HepG2 (cell line): ENCODE measurements around the gene ZBP1. TPM values are rescaled to one million over a fixed set of nuclear protein-coding genes. Genes with fewer than 3 reads are reported as not detected.
A peak's percentile ranks its signal among the peaks of the same experiment; 100 is the strongest.

ENCODE experiments used
- ATAD3A ChIP-seq: sonication (generic); formaldehyde crosslinking; IDR thresholded peaks from 2 replicates; pipeline ENCODE4 v1.4.0; 2020; ENCODE audit warnings: missing genetic modification reagents
- CC2D1A ChIP-seq: sonication (generic); formaldehyde crosslinking; IDR thresholded peaks from 2 replicates; pipeline ENCODE4 v1.8.1; 2023; ENCODE audit warnings: mild to moderate bottlenecking, missing genetic modification reagents
- HMGXB3 ChIP-seq: sonication (generic); formaldehyde crosslinking; IDR thresholded peaks from 2 replicates; pipeline ENCODE4 v1.4.0; 2020; ENCODE audit warnings: missing genetic modification reagents, borderline replicate concordance
- KLF11 ChIP-seq: IDR thresholded peaks from 2 replicates; pipeline ENCODE4 v1.6.1; 2016; ENCODE audit warnings: missing compliant biosample characterization
- KMT2A ChIP-seq: sonication (generic); formaldehyde crosslinking; IDR thresholded peaks from 2 replicates; pipeline ENCODE4 v1.4.0; 2020; ENCODE audit warnings: missing genetic modification reagents
- TARDBP ChIP-seq: sonication (generic); formaldehyde crosslinking; IDR thresholded peaks from 2 replicates; pipeline ENCODE4 v1.8.0; 2022; ENCODE audit warnings: mild to moderate bottlenecking, missing genetic modification reagents
- ZKSCAN1 ChIP-seq: fragments of 150-350 bp; IDR thresholded peaks from 2 replicates; pipeline ENCODE4 v1.6.1; 2014; ENCODE audit warnings: low read length
- ZKSCAN8 ChIP-seq: IDR thresholded peaks from 2 replicates; pipeline ENCODE4 v1.6.1; 2016; ENCODE audit warnings: borderline replicate concordance, missing genetic modification reagents, missing compliant biosample characterization
- ZNF274 ChIP-seq: sonication (generic); formaldehyde crosslinking; IDR thresholded peaks from 2 replicates; pipeline ENCODE4 v1.5.1; 2020; ENCODE audit warnings: mild to moderate bottlenecking, missing genetic modification reagents
- ZNF318 ChIP-seq: sonication (generic); formaldehyde crosslinking; IDR thresholded peaks from 2 replicates; pipeline ENCODE4 v1.4.0; 2020; ENCODE audit warnings: mild to moderate bottlenecking, missing genetic modification reagents
- ZNF382 ChIP-seq: sonication (generic); formaldehyde crosslinking; IDR thresholded peaks from 2 replicates; pipeline ENCODE4 v1.5.0; 2020; ENCODE audit warnings: missing genetic modification reagents, mild to moderate bottlenecking, borderline replicate concordance
- ZNF577 ChIP-seq: sonication (generic); formaldehyde crosslinking; IDR thresholded peaks from 2 replicates; pipeline ENCODE4 v1.4.0; 2020; ENCODE audit warnings: mild to moderate bottlenecking, low read depth, missing genetic modification reagents, borderline replicate concordance
- ZNF614 ChIP-seq: IDR thresholded peaks from 2 replicates; pipeline ENCODE4 v1.6.1; 2018; ENCODE audit warnings: missing biosample characterization, missing genetic modification reagents, inconsistent platforms, borderline replicate concordance
- ZNF652 ChIP-seq: IDR thresholded peaks from 2 replicates; pipeline ENCODE4 v1.6.1; 2016; ENCODE audit warnings: low read depth, borderline replicate concordance
- polyA plus RNA-seq, 8 experiments: library from polyadenylated mRNA; depleted of rRNA in 3 of 8; stranded (reverse) in 7 of 8; unstranded in 1 of 8; fragments of >200 nt; fragmentation: Illumina TruSeq in 4 of 8; extraction: Trizol in 4 of 8; gene quantifications; 2 replicates each; pipeline versions ENCODE4 v1.2.1 to v1.2.3, GENCODE V29; 2011 to 2016; ENCODE audit warnings: low read depth in 4 of 8, missing spikeins in 1 of 8, mixed read lengths in 1 of 8; ENCODE audit not compliant: insufficient read depth in 1 of 8
- total RNA-seq, 5 experiments: library from RNA; depleted of rRNA; stranded (reverse); fragments of >200 nt; fragmentation: Illumina TruSeq; extraction: Trizol; gene quantifications; 2 replicates each; pipeline ENCODE4 v1.2.3, GENCODE V29; 2016; ENCODE audit warnings: low read depth in 1 of 5
- TF ChIP-seq, protein P1 (sequence below): sonication (generic); formaldehyde crosslinking; IDR thresholded peaks from 2 replicates; pipeline ENCODE4 v1.4.0; 2020; ENCODE audit warnings: low read depth, mild to moderate bottlenecking, missing genetic modification reagents

ZBP1 gene
- total and polyA plus RNA-seq, 2 of the 13 experiments (the other 11 are each of a cell fraction or from before 2014, with no cell fraction given): not detected

DNA sequence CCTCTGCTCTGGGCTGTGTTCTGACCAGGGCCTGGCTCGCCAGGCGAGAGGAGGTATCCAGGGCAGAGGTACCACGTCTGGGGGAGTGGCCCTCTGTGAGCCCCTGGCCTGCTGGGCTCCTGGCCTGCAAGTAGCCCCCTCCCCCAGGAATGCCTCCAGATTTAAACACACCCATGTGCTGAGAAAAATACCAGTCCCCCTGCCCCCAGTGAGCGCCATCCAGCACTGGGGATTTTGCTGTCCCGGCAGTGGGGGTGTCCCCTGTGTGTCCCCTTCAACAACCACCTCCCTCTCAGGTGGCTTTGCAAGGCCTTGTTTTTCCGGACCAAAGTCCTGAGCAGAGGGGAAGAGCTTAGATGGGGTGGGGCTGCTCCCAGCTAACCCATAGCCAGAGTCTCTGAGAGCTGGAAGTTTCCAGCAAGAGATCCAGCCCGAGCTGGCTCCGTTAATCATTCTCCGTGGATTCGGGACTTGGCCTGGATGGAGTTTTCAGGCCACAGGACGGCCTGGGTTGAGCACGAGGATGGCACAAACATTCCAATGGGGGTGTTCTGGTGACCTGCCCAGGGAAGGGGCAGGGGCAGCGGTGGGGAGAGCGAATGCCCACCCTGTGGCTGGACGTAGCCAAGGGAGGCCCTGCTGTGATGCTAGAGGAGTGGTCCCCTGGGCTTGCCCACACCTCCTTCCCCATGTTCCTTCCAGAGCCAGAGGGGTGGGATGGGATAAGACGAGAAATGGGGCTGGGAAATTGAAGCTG lies 30.3 kb downstream of the ZBP1 start (continued):
- peak; percentile 42; the same call in 1 of the 2 replicates for TF ChIP-seq HMGXB3 (CRISPR knock-in tag)
- TF ChIP-seq ZNF614 (CRISPR knock-in tag): 0 out of 2 replicates have a peak, but pooled peaks have one; percentile 51
- TF ChIP-seq CC2D1A: no peak
- no peak for TF ChIP-seq ATAD3A (CRISPR knock-in tag)
- TF ChIP-seq ZNF318: 0 out of 2 replicates have a peak, but pooled peaks have one; percentile 59
- TF ChIP-seq, protein P1, sequence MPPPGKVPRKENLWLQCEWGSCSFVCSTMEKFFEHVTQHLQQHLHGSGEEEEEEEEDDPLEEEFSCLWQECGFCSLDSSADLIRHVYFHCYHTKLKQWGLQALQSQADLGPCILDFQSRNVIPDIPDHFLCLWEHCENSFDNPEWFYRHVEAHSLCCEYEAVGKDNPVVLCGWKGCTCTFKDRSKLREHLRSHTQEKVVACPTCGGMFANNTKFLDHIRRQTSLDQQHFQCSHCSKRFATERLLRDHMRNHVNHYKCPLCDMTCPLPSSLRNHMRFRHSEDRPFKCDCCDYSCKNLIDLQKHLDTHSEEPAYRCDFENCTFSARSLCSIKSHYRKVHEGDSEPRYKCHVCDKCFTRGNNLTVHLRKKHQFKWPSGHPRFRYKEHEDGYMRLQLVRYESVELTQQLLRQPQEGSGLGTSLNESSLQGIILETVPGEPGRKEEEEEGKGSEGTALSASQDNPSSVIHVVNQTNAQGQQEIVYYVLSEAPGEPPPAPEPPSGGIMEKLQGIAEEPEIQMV (CRISPR knock-in tag): 0 out of 2 replicates have a peak, but pooled peaks have one; percentile 36
- peak; percentile 87 for TF ChIP-seq TARDBP (CRISPR knock-in tag)
- TF ChIP-seq ZKSCAN1: no peak
- no peak for TF ChIP-seq ZNF577 (CRISPR knock-in tag)
- TF ChIP-seq ZNF274 (CRISPR knock-in tag): no peak
- peak; percentile 79 for TF ChIP-seq ZKSCAN8 (CRISPR knock-in tag)
- TF ChIP-seq KLF11 (CRISPR knock-in tag): no peak
- TF ChIP-seq ZNF382 (CRISPR knock-in tag): no peak
- TF ChIP-seq ZNF652: no peak
- TF ChIP-seq KMT2A (CRISPR knock-in tag): peak; percentile 0; the same call in 1 of the 2 replicates
